ENCODE measurements around the gene CTNNA2.

DNA sequence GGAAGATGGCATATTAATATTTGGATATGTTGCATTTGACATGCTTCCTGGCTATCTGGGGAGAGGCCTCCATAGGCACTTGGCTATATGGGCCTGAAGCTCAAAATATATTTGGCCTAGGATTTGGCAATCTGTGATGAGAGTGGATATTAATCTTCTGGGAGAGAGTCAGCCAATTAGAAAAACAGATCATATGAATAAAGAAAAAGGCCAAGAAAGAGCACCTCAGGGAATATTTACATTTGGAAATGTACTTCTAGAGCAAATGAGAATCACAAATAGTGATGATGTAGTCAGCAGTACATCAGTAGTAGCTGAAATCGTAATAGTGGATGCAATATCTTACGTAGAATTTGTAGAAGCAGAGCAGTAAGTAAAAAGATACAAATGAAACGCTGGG lies 277.0 kb downstream of the CTNNA2 start:
- TF ChIP-seq, protein P1, sequence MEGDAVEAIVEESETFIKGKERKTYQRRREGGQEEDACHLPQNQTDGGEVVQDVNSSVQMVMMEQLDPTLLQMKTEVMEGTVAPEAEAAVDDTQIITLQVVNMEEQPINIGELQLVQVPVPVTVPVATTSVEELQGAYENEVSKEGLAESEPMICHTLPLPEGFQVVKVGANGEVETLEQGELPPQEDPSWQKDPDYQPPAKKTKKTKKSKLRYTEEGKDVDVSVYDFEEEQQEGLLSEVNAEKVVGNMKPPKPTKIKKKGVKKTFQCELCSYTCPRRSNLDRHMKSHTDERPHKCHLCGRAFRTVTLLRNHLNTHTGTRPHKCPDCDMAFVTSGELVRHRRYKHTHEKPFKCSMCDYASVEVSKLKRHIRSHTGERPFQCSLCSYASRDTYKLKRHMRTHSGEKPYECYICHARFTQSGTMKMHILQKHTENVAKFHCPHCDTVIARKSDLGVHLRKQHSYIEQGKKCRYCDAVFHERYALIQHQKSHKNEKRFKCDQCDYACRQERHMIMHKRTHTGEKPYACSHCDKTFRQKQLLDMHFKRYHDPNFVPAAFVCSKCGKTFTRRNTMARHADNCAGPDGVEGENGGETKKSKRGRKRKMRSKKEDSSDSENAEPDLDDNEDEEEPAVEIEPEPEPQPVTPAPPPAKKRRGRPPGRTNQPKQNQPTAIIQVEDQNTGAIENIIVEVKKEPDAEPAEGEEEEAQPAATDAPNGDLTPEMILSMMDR (IDR thresholded peaks at IDR 0.05; ENCODE audit: borderline replicate concordance, extremely low read depth, low read length, poor library complexity, severe bottlenecking), result no peak
- no peak for TF ChIP-seq EZH2 (IDR thresholded peaks at IDR 0.05; ENCODE audit: borderline replicate concordance, low read depth, low read length, severe bottlenecking)
